OCI-LY1 (cell line): ENCODE data around the gene TUBA3D.
"Not testable (repeated sequence)": the region's sequence is repeated elsewhere in the genome, so short reads cannot be mapped to it uniquely, and the experiment has no call there.

Experiments used
- CTCF ChIP-seq: fragments of 200-600 bp; sonication (generic), shearing (Covaris generic); IDR thresholded peaks from 2 replicates; pipeline ENCODE4 v1.5.1; 2017; ENCODE audit warnings: mild to moderate bottlenecking, antibody characterized with exemption, low read length, moderate library complexity, mixed read lengths
- EZH2 ChIP-seq: fragments of 200-600 bp; sonication (generic), shearing (Covaris generic); IDR thresholded peaks from 2 replicates; pipeline ENCODE4 v1.8.0; 2017; ENCODE audit warnings: borderline replicate concordance, mixed run types, mild to moderate bottlenecking, antibody characterized with exemption, low read length, moderate library complexity, mixed read lengths

GRCh38 chr2:131473266-131473665 is 2.7 kb upstream of the TUBA3D start:
- not testable (repeated sequence) for TF ChIP-seq CTCF, EZH2
